Left colon (tissue), 2 donors: ENCODE measurements around the gene TPSG1. TPM values are rescaled to one million over a fixed set of nuclear protein-coding genes. Genes with fewer than 3 reads are reported as not detected.

Experiments
- ATAC-seq: fragments of 200-7000 bp; cut with Tn5 transposase; one replicate; pipeline ENCODE4 v1.9.1; 2020; ENCODE audit warnings: mild to moderate bottlenecking, moderate library complexity
- DNase-seq, 2 donors: peaks; one replicate each; pipeline ENCODE4 v3.0.0-alpha.2; 2020
- intact Hi-C, 2 donors: fragments of 100-400 bp; cut with DNase I in 1 of 2; cut with micrococcal nuclease in 1 of 2; formaldehyde crosslinking; loops; one replicate each; pipeline versions ENCODE4 v1.11.2 to v1.14.0; 2022; cut with DNase I, micrococcal nuclease
- total RNA-seq, 2 donors: library from RNA; stranded (reverse); fragmentation: NEBNext Ultra II Directional; extraction: Animal tissue kit (Norgen Biotek cat#: 25700); gene quantifications; one replicate each; pipeline ENCODE4 v1.2.1, GENCODE V29; 2021
- donor health status: DM: no; HTN: no; CAD: no.
- donor health status: DM: yes; HTN: yes; CAD: no.

Gene TPSG1
- total RNA-seq, 2 donors from 2014 or later: 60.7 to 124 TPM

DNA sequence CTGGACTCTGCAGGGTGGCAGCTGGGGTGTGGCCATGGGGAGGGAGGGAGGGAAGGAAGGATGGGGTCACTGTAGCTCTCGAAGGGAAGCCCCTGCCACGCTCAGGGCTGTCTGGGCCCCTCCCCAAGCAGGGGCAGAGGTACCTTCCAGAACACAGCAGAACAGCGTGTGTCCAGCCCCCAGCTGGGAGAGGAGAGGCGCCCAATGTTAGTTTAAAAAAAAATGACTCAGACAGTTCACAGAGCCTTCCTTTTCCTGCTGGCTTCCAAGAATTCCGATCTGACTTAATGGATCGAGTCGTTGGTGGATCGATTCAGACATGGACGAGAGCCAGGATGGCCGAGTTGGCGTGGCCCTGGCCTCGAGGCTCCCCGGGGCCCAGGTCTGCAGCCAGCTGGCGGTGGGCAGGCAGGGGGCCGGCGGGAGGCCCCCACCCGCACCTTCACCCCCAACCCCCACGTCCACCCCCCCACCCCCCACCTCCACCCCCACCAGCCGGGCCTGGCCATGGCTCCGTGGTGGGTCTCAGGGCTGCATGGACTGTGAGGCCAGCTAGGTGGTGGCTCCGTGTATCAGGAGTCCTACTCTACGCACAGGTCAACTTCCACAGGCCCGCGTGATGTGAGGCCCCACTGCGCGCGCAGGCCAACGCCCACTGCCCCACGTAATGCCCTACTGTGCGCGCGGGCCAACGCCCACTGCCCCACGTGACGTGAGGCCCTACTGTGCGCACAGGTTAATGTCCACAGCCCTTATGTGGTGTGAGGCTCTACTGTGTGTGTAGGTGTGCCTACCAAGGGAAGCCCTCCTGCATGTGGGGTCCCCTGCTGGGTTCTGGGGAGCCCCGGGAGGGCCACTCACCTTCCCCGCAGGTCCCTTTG is 50.4 kb downstream of the TPSG1 start:
- ATAC-seq: no peak

DNA sequence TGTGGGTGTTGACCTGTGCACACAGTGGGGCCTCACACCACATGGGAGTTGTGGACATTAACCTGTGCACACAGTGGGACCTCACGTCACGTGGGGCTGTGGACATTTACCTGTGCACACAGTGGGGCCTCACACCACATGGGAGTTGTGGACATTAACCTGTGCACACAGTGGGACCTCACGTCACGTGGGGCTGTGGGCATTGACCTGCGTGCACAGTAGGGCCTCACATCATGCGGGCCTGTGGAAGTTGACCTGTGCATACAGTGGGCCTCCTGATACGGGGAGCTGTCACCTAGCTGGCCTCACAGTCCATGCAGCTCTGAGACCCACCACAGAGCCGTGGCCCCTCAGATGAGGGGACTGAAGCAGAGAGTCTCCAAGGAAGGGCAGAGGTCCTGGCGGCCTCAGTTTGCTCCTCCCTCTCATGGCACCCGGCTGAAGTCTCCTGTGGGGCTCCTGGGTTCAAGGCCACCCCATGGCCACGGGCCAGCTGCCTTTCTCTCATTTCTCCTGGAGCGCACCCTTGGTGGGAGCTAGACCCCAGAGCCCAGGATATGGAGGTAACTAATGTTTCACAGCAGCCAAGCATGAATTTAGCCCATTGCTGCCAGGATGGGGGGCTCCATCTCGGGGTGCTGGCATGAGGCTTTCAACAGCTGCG is 51.1 kb downstream of the TPSG1 start:
- DNase-seq (no peak), ATAC-seq (no peak)
- intact Hi-C loops: no loop called here

More for the DNA sequence above, 50.4 kb downstream of the TPSG1 start:
- intact Hi-C loops: no loop called here
- no peak for DNase-seq

DNA sequence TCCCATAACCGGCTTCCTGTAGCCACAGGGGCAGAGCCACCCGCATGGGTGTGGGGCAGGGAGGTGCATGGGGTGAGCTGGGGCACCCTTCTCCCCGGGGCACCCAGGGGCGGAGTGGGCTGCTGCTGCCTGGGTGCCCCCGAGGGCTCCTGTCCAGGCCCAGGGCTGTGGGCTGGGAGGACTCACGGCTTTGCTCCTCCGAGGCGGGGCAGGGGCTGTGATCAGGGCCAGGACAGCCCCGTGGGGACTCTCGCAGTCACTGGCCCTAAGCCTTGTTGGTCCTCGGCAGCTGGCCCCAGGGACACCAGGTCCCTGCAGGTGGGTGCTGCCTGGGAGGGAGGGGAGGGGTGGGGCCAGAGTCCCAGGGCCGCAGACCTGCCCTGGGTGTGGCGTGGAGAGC is 52.4 kb downstream of the TPSG1 start:
- intact Hi-C loops: no loop called here
- ATAC-seq (no peak), DNase-seq (no peak)

GRCh38 chr16:1171854-1172428 is 53.1 kb downstream of the TPSG1 start:
- intact Hi-C loops: no loop called here
- DNase-seq: peak in 1 of 2 donors; percentile 60
- ATAC-seq: peak; percentile 19

Other genes with a start within 250 kb of the TPSG1 start
- under 1 TPM; 0.31 to 0.70 TPM for gene SOX8, start 243.5 kb downstream of the TPSG1 start, total RNA-seq
- under 1 TPM in 1 of 2 donors, not detected in 1; 0.25 TPM for gene SSTR5, start 152.5 kb downstream of the TPSG1 start, total RNA-seq
- not detected for gene C1QTNF8, start 129.0 kb downstream of the TPSG1 start, total RNA-seq
- 10 to 100 TPM in 1 of 2 donors, 1 to 10 TPM in 1; 3.8 to 15.6 TPM for gene CACNA1H, start 72.2 kb downstream of the TPSG1 start, total RNA-seq
- 10 to 100 TPM in 1 of 2 donors, 1 to 10 TPM in 1; 6.4 to 18.6 TPM for gene TPSB2, start 4.9 kb upstream of the TPSG1 start, total RNA-seq
- 10 to 100 TPM in 1 of 2 donors, 1 to 10 TPM in 1; 5.7 to 49.9 TPM for gene TPSAB1, start 15.4 kb upstream of the TPSG1 start, total RNA-seq
- gene TPSD1, start 30.8 kb upstream of the TPSG1 start, total RNA-seq: 1 to 10 TPM in 1 of 2 donors, under 1 TPM in 1; 0.18 to 2.8 TPM
- 10 to 100 TPM; 76.6 to 87.1 TPM for gene UBE2I, start 84.4 kb upstream of the TPSG1 start, total RNA-seq
- 10 to 100 TPM in 1 of 2 donors, 1 to 10 TPM in 1; 7.5 to 12.3 TPM for gene BAIAP3, start 108.4 kb upstream of the TPSG1 start, total RNA-seq
- 10 to 100 TPM; 50.7 to 54.4 TPM for gene TSR3, start 126.6 kb upstream of the TPSG1 start, total RNA-seq
- gene GNPTG, start 126.7 kb upstream of the TPSG1 start, total RNA-seq: 10 to 100 TPM; 57.6 to 61.8 TPM
- 10 to 100 TPM; 14.7 to 15.0 TPM for gene UNKL, start 189.4 kb upstream of the TPSG1 start, total RNA-seq
- gene UQCC4, start 195.5 kb upstream of the TPSG1 start, total RNA-seq: 10 to 100 TPM; 11.6 to 17.2 TPM
- not detected for gene PERCC1, start 205.8 kb upstream of the TPSG1 start, total RNA-seq
- gene CCDC154, start 219.3 kb upstream of the TPSG1 start, total RNA-seq: under 1 TPM; 0.55 to 0.59 TPM
- 10 to 100 TPM; 42.3 to 44.9 TPM for gene CLCN7, start 249.8 kb upstream of the TPSG1 start, total RNA-seq